ENCODE data around the gene MLLT1.

Gene MLLT1

GRCh38 chr19:6210091-6210490 is 69.7 kb downstream of the MLLT1 start:
- Histone ChIP-seq H3K27ac (no peak overlapping the region), H3K4me3 (ENCODE audit: low read depth, low read length) (no peak overlapping the region), H3K9me3 (ENCODE audit: severe bottlenecking) (no peaks in the 10 kb centered on the region), H3K36me3 (peaks cover 31% of the 10 kb centered on the region), H3K27me3 (ENCODE audit: insufficient read depth, low read depth, severe bottlenecking) (no peaks in the 10 kb centered on the region)
- TF ChIP-seq CTCF (IDR thresholded peaks at IDR 0.05; ENCODE audit: low read depth, low read length) = no peak
- no peak for DNase-seq

- Histone ChIP-seq H3K27ac (no peak overlapping the region), H3K9me3 (ENCODE audit: severe bottlenecking) (no peaks in the 10 kb centered on the region), H3K4me3 (ENCODE audit: low read depth, low read length) (no peak overlapping the region), H3K36me3 (peaks cover 27% of the 10 kb centered on the region), H3K27me3 (ENCODE audit: insufficient read depth, low read depth, severe bottlenecking) (no peaks in the 10 kb centered on the region)
- no peak for DNase-seq
- TF ChIP-seq CTCF (IDR thresholded peaks at IDR 0.05; ENCODE audit: low read depth, low read length) = no peak
Observed at GRCh38 chr19:6209680-6210079, 70.1 kb downstream of the MLLT1 start.

- Histone ChIP-seq H3K27ac (no peak overlapping the region), H3K36me3 (peaks cover 22% of the 10 kb centered on the region), H3K4me3 (ENCODE audit: low read depth, low read length) (no peak overlapping the region), H3K9me3 (ENCODE audit: severe bottlenecking) (no peaks in the 10 kb centered on the region), H3K27me3 (ENCODE audit: insufficient read depth, low read depth, severe bottlenecking) (no peaks in the 10 kb centered on the region)
- TF ChIP-seq CTCF (IDR thresholded peaks at IDR 0.05; ENCODE audit: low read depth, low read length) = no peak
- no peak for DNase-seq
Observed at GRCh38 chr19:6209233-6209632, 70.5 kb downstream of the MLLT1 start.

GRCh38 chr19:6204866-6205723 is 74.7 kb downstream of the MLLT1 start:
- Histone ChIP-seq H3K27ac (no peak overlapping the region), H3K4me3 (ENCODE audit: low read depth, low read length) (no peak overlapping the region), H3K9me3 (ENCODE audit: severe bottlenecking) (no peaks in the 10 kb centered on the region), H3K27me3 (ENCODE audit: insufficient read depth, low read depth, severe bottlenecking) (no peaks in the 10 kb centered on the region), H3K36me3 (no peaks in the 10 kb centered on the region)
- no peak for DNase-seq
- TF ChIP-seq CTCF (IDR thresholded peaks at IDR 0.05; ENCODE audit: low read depth, low read length) = no peak

- no peak for TF ChIP-seq CTCF (IDR thresholded peaks at IDR 0.05; ENCODE audit: low read depth, low read length)
- Histone ChIP-seq H3K27me3 (ENCODE audit: insufficient read depth, low read depth, severe bottlenecking) (no peaks in the 10 kb centered on the region), H3K27ac (no peak overlapping the region), H3K9me3 (ENCODE audit: severe bottlenecking) (no peaks in the 10 kb centered on the region), H3K36me3 (no peaks in the 10 kb centered on the region), H3K4me3 (ENCODE audit: low read depth, low read length) (no peak overlapping the region)
- DNase-seq = no peak
Observed at GRCh38 chr19:6204212-6204611, 75.6 kb downstream of the MLLT1 start.

Measured in WERI-Rb-1 (cell line).